ENCODE data around the gene NAA80. TPM values are rescaled to one million over a fixed set of nuclear protein-coding genes. Genes with fewer than 3 reads are reported as not detected.
A peak's percentile ranks its signal among the peaks of the same experiment; 100 is the strongest.

Gene NAA80
- total and polyA plus RNA-seq, 2 of the 13 experiments (the other 11 are each of a cell fraction or from before 2014, with no cell fraction given), result 3.4 to 8.7 TPM

DNA sequence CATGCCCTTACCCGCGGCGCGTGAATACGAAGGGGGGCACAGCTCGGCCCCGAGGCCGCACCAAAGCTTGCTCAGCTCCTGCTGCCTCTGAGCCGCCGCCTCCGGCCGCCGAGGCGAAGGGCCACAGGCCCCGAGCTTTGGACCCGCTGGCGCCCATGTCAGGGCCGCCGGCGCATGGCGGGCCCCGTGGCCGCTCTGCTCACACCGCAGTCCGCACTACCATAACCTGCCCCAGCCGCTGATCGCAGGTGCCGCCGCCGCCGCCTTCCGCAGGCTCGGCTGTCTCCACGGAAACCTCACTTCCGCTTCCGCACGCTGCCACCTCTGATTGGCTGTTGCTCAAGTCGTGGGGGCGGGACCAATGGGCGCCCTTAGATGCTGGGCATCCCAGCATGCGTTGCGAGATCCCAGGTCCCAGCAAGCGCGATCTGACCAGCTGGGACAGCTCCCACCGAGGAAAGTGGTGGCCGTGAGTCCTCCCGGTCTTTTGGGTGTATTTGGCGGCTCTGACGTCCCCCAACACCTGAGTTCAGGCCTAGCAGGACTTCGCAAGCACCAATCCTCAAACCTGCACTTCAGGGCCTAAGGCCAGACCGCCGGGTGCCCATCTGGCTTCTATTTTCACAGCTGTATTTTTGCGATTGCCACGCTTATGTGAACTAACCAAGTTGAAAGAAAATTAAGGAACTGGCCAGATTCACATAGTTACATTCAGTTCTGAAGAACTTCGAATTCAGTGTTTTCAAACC, 28.9 kb upstream of the NAA80 start, which contains the start of gene TUSC2 (continued):
- TF ChIP-seq AGO1 (IDR thresholded peaks at IDR 0.05; ENCODE audit: low read depth, low read length, poor library complexity, severe bottlenecking), result peak; percentile 97
- peak; percentile 87 for TF ChIP-seq POLR2AphosphoS5 (IDR thresholded peaks at IDR 0.05; ENCODE audit: low read depth, low read length)
- TF ChIP-seq ARNT (IDR thresholded peaks at IDR 0.05), result no peak
- TF ChIP-seq ZNF777 (CRISPR knock-in tag; IDR thresholded peaks at IDR 0.05), result 0 out of 2 replicates have a peak, but pooled peaks have one; percentile 31
- TF ChIP-seq ELF3 (CRISPR knock-in tag; IDR thresholded peaks at IDR 0.05), result 0 out of 2 replicates have a peak, but pooled peaks have one; percentile 38
- 0 out of 2 replicates have a peak, but pooled peaks have one; percentile 46 for TF ChIP-seq ZNF510 (CRISPR knock-in tag; IDR thresholded peaks at IDR 0.05; ENCODE audit: low read depth)
- TF ChIP-seq ZFP62 (CRISPR knock-in tag; IDR thresholded peaks at IDR 0.05), result no peak
- peak; percentile 53; the same call in 1 of the 2 replicates for TF ChIP-seq CHD2 (IDR thresholded peaks at IDR 0.05; ENCODE audit: low read depth, low read length)
- TF ChIP-seq POGZ (CRISPR knock-in tag; IDR thresholded peaks at IDR 0.05), result no peak; the same call in 1 of the 2 replicates
- TF ChIP-seq, protein P1, sequence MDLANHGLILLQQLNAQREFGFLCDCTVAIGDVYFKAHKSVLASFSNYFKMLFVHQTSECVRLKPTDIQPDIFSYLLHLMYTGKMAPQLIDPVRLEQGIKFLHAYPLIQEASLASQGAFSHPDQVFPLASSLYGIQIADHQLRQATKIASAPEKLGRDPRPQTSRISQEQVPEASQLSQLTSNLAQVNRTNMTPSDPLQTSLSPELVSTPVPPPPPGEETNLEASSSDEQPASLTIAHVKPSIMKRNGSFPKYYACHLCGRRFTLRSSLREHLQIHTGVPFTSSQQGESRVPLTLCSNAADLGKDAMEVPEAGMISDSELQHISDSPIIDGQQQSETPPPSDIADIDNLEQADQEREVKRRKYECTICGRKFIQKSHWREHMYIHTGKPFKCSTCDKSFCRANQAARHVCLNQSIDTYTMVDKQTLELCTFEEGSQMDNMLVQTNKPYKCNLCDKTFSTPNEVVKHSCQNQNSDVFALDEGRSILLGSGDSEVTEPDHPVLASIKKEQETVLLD (CRISPR knock-in tag; IDR thresholded peaks at IDR 0.05; ENCODE audit: low read depth), result 0 out of 2 replicates have a peak, but pooled peaks have one; percentile 12
- TF ChIP-seq GATAD1 (CRISPR knock-in tag; IDR thresholded peaks at IDR 0.05), result peak; percentile 97
- TF ChIP-seq, protein P2, sequence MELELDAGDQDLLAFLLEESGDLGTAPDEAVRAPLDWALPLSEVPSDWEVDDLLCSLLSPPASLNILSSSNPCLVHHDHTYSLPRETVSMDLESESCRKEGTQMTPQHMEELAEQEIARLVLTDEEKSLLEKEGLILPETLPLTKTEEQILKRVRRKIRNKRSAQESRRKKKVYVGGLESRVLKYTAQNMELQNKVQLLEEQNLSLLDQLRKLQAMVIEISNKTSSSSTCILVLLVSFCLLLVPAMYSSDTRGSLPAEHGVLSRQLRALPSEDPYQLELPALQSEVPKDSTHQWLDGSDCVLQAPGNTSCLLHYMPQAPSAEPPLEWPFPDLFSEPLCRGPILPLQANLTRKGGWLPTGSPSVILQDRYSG (CRISPR knock-in tag; IDR thresholded peaks at IDR 0.05), result no peak
- peak; percentile 70 for TF ChIP-seq ISL2 (CRISPR knock-in tag; IDR thresholded peaks at IDR 0.05)
- no peak for TF ChIP-seq ZNF441 (CRISPR knock-in tag; IDR thresholded peaks at IDR 0.05; ENCODE audit: borderline replicate concordance)
- TF ChIP-seq SETDB1 (CRISPR knock-in tag; IDR thresholded peaks at IDR 0.05; ENCODE audit: borderline replicate concordance), result no peak
- TF ChIP-seq, protein P3, sequence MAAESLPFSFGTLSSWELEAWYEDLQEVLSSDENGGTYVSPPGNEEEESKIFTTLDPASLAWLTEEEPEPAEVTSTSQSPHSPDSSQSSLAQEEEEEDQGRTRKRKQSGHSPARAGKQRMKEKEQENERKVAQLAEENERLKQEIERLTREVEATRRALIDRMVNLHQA (CRISPR knock-in tag; IDR thresholded peaks at IDR 0.05), result no peak
- TF ChIP-seq ZNF672 (CRISPR knock-in tag; IDR thresholded peaks at IDR 0.05), result no peak
- no peak for TF ChIP-seq FOXJ3 (CRISPR knock-in tag; IDR thresholded peaks at IDR 0.05; ENCODE audit: borderline replicate concordance)
- no peak for TF ChIP-seq MAF1 (CRISPR knock-in tag; IDR thresholded peaks at IDR 0.05; ENCODE audit: borderline replicate concordance)
- TF ChIP-seq, protein P4, sequence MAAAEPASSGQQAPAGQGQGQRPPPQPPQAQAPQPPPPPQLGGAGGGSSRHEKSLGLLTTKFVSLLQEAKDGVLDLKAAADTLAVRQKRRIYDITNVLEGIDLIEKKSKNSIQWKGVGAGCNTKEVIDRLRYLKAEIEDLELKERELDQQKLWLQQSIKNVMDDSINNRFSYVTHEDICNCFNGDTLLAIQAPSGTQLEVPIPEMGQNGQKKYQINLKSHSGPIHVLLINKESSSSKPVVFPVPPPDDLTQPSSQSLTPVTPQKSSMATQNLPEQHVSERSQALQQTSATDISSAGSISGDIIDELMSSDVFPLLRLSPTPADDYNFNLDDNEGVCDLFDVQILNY (CRISPR knock-in tag; conservative IDR thresholded peaks at IDR 0.05), result no peak
- TF ChIP-seq ZFP82 (CRISPR knock-in tag; IDR thresholded peaks at IDR 0.05; ENCODE audit: borderline replicate concordance), result no peak
